Lower leg skin (tissue), 3 donors: ENCODE measurements around the gene NPAS1.

Experiments
- CTCF ChIP-seq, 3 donors: fragments of 450-650 bp; IDR thresholded peaks; one replicate each; pipeline ENCODE4 v1.5.1; 2016; ENCODE audit warnings: antibody characterized with exemption in 3 of 3, mild to moderate bottlenecking in 3 of 3, moderate library complexity in 2 of 3
- POLR2A ChIP-seq, 2 donors: fragments of 450-650 bp; IDR thresholded peaks; one replicate each; pipeline ENCODE4 v1.6.1; 2016 to 2017; ENCODE audit warnings: antibody characterized with exemption in 2 of 2, mild to moderate bottlenecking in 1 of 2, moderate library complexity in 1 of 2

- TF ChIP-seq CTCF (IDR thresholded peaks at IDR 0.05) (no peak), POLR2A (IDR thresholded peaks at IDR 0.05) (no peak)
These were observed at the start of gene NPAS1 for GRCh38 chr19:47019431-47020041.
